Duodenal mucosa (tissue), 2 donors: ENCODE measurements around the gene FAM171A2.

Experiments
- H3K27ac ChIP-seq: one replicate; pipeline ENCODE4 v1.7.0; 2013; ENCODE audit warnings: low read depth, low read length
- H3K27me3 ChIP-seq, 2 donors: one replicate each; pipeline ENCODE4 v1.7.0; 2013; ENCODE audit warnings: low read length in 2 of 2, control low read depth in 1 of 2; ENCODE audit not compliant: insufficient read depth in 2 of 2, control insufficient read depth in 1 of 2
- H3K36me3 ChIP-seq, 2 donors: one replicate each; pipeline ENCODE4 v1.7.0; 2013; ENCODE audit warnings: low read length in 2 of 2, control low read depth in 1 of 2; ENCODE audit not compliant: insufficient read depth in 2 of 2, control insufficient read depth in 1 of 2
- H3K4me1 ChIP-seq, 2 donors: one replicate each; pipeline ENCODE4 v1.7.0; 2013; ENCODE audit warnings: low read length in 2 of 2, control low read depth in 1 of 2; ENCODE audit not compliant: insufficient read depth in 2 of 2, control insufficient read depth in 1 of 2
- H3K4me3 ChIP-seq, 2 donors: one replicate each; pipeline ENCODE4 v1.7.0; 2013; ENCODE audit warnings: low read length in 2 of 2, low read depth in 1 of 2
- H3K9ac ChIP-seq, 2 donors: one replicate each; pipeline ENCODE4 v1.7.0; 2013; ENCODE audit warnings: low read length in 2 of 2, low read depth in 1 of 2
- H3K9me3 ChIP-seq, 2 donors: one replicate each; pipeline ENCODE4 v1.7.0; 2013; ENCODE audit warnings: low read length in 2 of 2, control low read depth in 1 of 2; ENCODE audit not compliant: control insufficient read depth in 1 of 2

FAM171A2 gene

DNA sequence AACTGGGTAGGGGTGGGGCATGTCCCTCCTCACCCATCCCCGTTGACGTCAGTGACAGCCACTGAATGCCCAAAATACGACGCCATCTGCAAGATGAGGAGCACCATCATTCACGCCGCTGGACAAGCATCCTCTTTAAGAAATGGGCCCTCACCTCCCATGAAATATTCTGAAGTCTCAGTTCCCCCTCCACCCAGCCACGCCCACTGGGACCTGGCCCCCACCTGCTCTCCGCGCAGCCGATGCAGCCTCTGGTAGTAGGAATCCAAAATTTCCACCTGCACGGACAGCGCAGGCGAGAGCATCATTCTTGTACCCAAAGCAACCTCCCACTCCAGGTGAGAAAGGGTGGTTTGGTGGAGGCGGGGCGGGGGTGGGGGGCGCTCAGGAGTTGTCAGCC lies 20.2 kb upstream of the FAM171A2 start:
- Histone ChIP-seq H3K4me1 (peaks cover 14% of the 10 kb centered on the region in 2 donors), H3K27me3 (peaks cover 14 to 28% of the 10 kb centered on the region in 2 donors)

DNA sequence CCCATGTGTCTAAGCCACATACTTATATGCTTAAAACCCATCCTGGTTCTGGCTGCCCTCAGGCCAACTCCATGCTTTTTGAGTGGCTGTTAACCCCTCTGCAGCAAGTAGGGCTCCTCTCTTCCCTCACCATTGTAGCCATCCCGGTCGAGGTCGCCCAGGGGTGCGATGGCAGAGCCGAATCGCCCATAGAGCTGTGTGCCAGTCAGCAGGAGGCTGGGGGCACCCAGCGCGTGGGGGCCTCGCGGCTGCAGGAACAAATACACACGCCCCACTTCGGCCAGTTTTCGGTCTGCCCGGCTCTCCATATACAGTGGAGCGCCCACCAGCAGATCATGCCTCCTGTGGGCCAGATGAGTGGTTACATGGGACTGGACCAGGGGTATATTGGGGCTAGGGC lies 19.7 kb upstream of the FAM171A2 start:
- Histone ChIP-seq H3K27me3 (peaks cover 14 to 28% of the 10 kb centered on the region in 2 donors), H3K4me1 (peaks cover 14% of the 10 kb centered on the region in 2 donors), H3K9ac (no peak overlapping the region), H3K36me3 (no peaks in the 10 kb centered on the region), H3K27ac (no peak overlapping the region), H3K4me3 (no peak overlapping the region), H3K9me3 (no peaks in the 10 kb centered on the region)

More for the DNA sequence above, 20.2 kb upstream of the FAM171A2 start:
- H3K36me3 ChIP-seq: no peaks in the 10 kb centered on the region
- H3K4me3 ChIP-seq: no peak overlapping the region
- no peak overlapping the region for H3K9ac ChIP-seq
- H3K27ac ChIP-seq: no peak overlapping the region
- no peaks in the 10 kb centered on the region for H3K9me3 ChIP-seq

DNA sequence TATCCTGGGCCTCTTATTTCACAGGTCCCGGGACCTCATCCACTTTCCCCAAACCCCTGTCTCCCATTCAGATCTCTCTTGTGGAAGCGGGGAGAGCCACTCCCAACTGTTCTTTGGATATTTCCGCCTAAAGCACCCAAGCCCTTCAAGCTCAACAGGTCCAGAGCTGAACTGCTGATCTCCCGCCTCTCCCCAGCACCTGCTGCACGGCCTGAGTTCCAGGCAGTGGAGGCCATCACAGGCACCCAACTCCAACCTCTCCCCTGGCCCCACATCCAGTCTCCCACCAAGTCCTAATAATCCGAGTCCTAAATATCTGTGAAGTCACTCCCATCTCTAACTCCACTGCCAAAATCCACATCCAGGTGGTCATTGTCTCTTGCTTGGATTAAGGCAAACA lies 19.3 kb upstream of the FAM171A2 start:
- Histone ChIP-seq H3K27me3 (peaks cover 14 to 28% of the 10 kb centered on the region in 2 donors), H3K4me1 (peaks cover 14% of the 10 kb centered on the region in 2 donors), H3K36me3 (no peaks in the 10 kb centered on the region), H3K9me3 (no peaks in the 10 kb centered on the region), H3K9ac (no peak overlapping the region), H3K27ac (no peak overlapping the region), H3K4me3 (no peak overlapping the region)

DNA sequence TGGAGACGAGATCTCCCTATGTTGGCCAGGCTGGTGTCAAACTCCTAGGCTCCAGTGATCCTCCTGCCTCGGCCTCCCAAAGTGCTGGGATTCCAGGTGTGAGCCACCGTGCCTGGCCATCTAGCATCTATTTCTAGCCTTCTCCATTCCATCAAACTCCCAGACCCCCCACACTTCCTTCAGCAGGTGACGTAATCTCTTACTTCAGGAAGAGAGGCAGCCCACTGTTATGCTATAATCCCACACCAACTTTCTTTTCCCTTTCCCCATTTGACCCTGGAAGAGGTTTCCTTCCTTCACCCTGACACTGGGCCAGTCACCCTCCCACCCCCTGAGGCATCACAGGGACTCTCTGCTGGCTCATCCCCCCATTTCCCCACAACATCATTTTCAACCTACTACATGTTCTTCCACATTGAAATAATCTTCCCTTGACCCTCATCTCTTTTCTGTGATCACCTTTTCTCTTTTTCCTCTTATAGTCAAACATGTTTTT lies 18.2 kb upstream of the FAM171A2 start:
- no peaks in the 10 kb centered on the region for H3K9me3 ChIP-seq
- H3K27me3 ChIP-seq: peaks cover 14 to 28% of the 10 kb centered on the region in 2 donors
- H3K9ac ChIP-seq: no peak overlapping the region

DNA sequence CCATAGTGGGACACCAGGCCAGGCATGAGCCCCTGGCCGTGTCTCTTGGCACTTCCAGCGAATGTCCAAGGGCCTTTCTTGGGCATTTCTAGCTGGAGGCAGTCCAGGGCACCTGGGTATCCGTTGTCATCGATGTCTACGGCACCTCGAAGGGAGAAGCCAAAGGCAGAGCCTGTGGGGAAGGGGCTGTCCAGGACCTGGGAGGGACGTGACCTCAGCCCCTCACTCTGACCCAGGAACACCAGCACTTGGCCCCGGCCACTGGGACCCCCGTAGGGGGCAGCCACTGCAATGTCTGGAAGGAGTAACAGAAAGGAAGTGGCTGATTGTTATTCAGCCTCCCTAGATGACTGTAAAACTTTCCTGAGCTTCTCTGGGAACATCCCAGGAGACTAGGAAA lies 17.1 kb upstream of the FAM171A2 start:
- no peak overlapping the region for H3K9ac ChIP-seq
- no peaks in the 10 kb centered on the region for H3K36me3 ChIP-seq
- no peaks in the 10 kb centered on the region for H3K9me3 ChIP-seq
- H3K4me1 ChIP-seq: peaks cover 8 to 10% of the 10 kb centered on the region in 2 donors
- no peak overlapping the region for H3K4me3 ChIP-seq
- H3K27me3 ChIP-seq: peaks cover 21% of the 10 kb centered on the region in 2 donors
- H3K27ac ChIP-seq: no peak overlapping the region

More for the DNA sequence above, 18.2 kb upstream of the FAM171A2 start:
- Histone ChIP-seq H3K4me3 (no peak overlapping the region), H3K27ac (no peak overlapping the region), H3K4me1 (peaks cover 14% of the 10 kb centered on the region in 2 donors), H3K36me3 (no peaks in the 10 kb centered on the region)

DNA sequence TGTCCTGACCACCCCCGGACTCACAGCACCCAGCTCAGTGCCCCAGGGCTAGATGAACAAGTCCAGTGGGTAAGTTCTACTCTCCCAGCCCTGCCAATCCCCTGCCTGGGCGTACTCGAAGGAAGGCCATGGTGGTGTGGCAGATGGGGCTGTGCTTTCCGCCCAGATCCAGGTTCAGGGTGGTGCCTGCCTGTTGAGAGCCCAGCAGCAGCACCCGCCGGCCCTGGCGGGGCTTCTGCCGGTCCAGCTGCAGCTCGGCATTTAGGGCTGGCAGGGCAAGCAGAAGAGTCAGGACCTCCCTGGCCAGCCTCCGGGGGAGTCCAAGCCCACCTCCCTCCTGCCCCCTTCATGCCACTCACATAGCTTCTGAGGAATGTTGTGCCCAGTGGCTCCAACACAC lies 16.2 kb upstream of the FAM171A2 start:
- no peaks in the 10 kb centered on the region for H3K9me3 ChIP-seq
- H3K27me3 ChIP-seq: peaks cover 16 to 20% of the 10 kb centered on the region in 2 donors
- no peak overlapping the region for H3K4me3 ChIP-seq
- H3K4me1 ChIP-seq: peaks cover 4 to 5% of the 10 kb centered on the region in 2 donors
- no peak overlapping the region for H3K9ac ChIP-seq
- no peak overlapping the region for H3K27ac ChIP-seq
- H3K36me3 ChIP-seq: no peaks in the 10 kb centered on the region

DNA sequence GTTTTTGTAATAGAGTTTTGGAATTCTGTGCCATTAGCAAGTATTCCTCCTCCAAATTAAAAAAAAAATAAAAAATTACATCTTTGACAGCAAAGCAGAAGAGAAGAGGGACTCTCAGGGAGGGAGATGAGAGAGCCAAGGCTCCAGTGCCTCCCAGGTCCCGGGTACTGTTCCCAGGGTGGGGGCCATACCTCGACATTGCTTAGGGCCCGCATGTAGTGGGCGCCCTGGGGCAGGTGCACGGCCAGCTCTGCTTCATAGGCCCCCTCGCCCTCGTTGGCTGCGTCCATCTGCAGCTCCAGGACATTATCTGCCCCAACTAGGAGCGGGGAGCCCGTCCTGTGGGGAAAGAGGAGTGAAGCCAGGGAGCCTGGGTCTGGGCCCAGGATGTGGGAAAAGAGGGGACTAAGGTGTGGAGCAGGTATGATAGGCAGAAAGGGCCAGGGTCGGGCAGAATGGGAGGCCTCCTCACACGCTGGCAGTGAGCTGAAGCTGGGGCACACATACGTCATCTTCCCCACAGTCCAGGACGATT lies 14.6 kb upstream of the FAM171A2 start:
- Histone ChIP-seq H3K9me3 (no peaks in the 10 kb centered on the region), H3K4me3 (no peak overlapping the region), H3K4me1 (no peaks in the 10 kb centered on the region), H3K9ac (no peak overlapping the region), H3K27ac (no peak overlapping the region), H3K27me3 (peaks cover 9 to 12% of the 10 kb centered on the region in 2 donors), H3K36me3 (no peaks in the 10 kb centered on the region)

DNA sequence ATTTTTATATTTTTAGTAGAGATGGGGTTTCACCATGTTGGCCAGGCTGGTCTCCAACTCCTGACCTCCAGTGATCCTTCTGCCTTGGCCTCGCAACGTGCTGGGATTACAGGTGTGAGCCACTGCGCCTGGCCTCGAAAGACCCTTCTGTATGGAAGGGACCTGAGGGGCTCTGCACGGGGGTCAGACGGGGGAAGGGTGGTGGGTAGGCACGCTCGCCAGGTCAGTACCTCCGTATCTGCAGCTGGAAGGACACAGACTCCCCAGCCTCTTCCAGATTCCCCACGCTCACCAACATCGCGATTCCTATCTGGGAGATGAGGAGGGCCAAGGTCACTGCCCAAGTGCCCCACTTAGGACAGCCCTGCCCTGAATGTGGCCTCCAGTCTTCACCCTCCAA lies 13.1 kb upstream of the FAM171A2 start:
- Histone ChIP-seq H3K27ac (no peak overlapping the region), H3K4me3 (no peak overlapping the region), H3K36me3 (no peaks in the 10 kb centered on the region), H3K27me3 (peaks cover 4 to 9% of the 10 kb centered on the region in 2 donors), H3K4me1 (no peaks in the 10 kb centered on the region), H3K9ac (no peak overlapping the region), H3K9me3 (no peaks in the 10 kb centered on the region)

DNA sequence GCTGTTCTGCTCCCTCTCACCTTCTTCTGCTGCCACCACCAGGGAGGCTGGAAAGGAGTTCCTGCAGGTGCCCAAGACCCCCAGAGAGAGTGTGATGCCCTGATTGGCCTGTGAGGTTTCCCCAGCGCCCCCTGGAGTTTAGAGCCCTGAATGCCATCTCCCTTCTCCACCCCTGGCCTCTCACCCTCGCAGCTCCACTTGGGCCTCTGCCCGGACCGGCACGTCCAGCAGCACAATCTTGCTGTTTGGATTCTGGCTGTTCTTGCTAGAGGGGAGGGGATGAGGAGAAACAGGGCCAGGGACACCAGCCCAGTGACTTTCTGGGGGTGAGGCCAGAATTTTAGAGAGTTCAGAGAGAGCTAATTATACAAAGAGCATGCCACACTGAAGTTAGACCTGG lies 12.5 kb upstream of the FAM171A2 start:
- Histone ChIP-seq H3K4me3 (no peak overlapping the region), H3K9me3 (no peaks in the 10 kb centered on the region), H3K9ac (no peak overlapping the region), H3K4me1 (no peaks in the 10 kb centered on the region), H3K27ac (no peak overlapping the region), H3K36me3 (no peaks in the 10 kb centered on the region), H3K27me3 (peaks cover 4 to 8% of the 10 kb centered on the region in 2 donors)

DNA sequence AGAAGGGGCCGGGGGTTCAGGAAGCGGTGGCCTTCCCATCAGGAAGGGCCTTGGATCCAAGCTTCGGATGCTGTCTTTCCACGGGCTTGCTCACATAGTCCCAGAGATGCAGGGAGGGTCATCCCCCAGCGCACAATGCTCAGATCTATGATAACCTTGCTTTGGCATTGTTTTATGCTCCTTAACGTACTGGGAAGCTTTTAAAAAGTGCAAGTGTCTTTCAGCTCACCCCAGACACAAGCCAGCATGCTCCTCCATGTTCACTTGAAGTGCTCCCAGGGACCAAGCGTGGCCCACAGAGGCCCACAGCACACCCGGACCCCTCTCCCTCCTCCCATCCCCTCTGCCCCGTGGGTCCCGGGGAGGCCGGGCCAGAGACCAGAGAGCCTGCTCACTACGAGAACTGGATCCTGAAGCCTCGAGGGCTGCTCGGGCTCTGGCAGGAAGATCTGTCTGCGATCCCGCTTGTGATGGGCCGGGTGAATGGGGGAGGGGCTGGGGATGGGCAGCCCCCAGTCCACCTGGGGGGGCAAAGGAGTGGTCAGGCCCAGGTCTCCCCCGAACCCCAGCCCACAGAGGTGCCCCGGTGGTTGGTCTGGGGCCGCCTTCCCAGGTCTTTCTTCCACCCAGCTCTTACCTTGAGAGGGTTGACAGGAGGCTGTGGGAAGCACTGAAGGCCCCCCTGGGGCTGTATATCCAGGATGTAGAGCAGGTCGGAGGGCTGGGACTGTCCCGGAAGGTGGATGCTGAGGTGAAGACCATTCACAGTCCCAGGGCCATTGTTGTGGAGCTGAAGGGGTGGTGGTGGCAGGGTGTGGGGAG lies 11.8 kb upstream of the FAM171A2 start:
- Histone ChIP-seq H3K27me3 (peaks cover 4 to 8% of the 10 kb centered on the region in 2 donors), H3K4me3 (no peak overlapping the region), H3K9ac (no peak overlapping the region), H3K27ac (no peak overlapping the region), H3K9me3 (no peaks in the 10 kb centered on the region), H3K4me1 (no peaks in the 10 kb centered on the region), H3K36me3 (no peaks in the 10 kb centered on the region)
